Transverse colon (tissue), 4 donors: ENCODE measurements around the gene HNRNPA1. TPM values are rescaled to one million over a fixed set of nuclear protein-coding genes. Genes with fewer than 3 reads are reported as not detected.
"Not testable (repeated sequence)": the region's sequence is repeated elsewhere in the genome, so short reads cannot be mapped to it uniquely, and the experiment has no call there.

Source experiments
- DNase-seq: peaks from one replicate; pipeline ENCODE4 v3.0.0-alpha.2; 2019
- H3K27ac ChIP-seq, 4 donors: fragments of 200-600 bp; sonication (generic); 2 replicates each; pipeline ENCODE4 v1.5.1; 2016 to 2018; ENCODE audit warnings: inconsistent platforms in 4 of 4
- H3K27me3 ChIP-seq: fragments of 200-600 bp; sonication (generic); 2 replicates; pipeline ENCODE4 v1.5.1; 2017; ENCODE audit warnings: inconsistent platforms
- H3K36me3 ChIP-seq, 4 donors: fragments of 200-600 bp; sonication (generic); 2 replicates each; pipeline ENCODE4 v1.5.1; 2017 to 2019; ENCODE audit warnings: inconsistent platforms in 4 of 4
- H3K4me1 ChIP-seq, 4 donors: fragments of 200-600 bp; sonication (generic); 2 replicates each; pipeline ENCODE4 v1.5.1; 2017 to 2020; ENCODE audit warnings: inconsistent platforms in 4 of 4
- H3K4me3 ChIP-seq, 4 donors: fragments of 200-600 bp; sonication (generic); 1 replicate in 1 of 4; 2 replicates in 3 of 4; pipeline versions ENCODE4 v1.5.1 to v1.6.1; 2017 to 2019; ENCODE audit warnings: inconsistent platforms in 4 of 4
- H3K9me3 ChIP-seq, 2 donors: fragments of 200-600 bp; sonication (generic); 2 replicates each; pipeline ENCODE4 v1.5.1; 2017 to 2019; ENCODE audit warnings: inconsistent platforms in 2 of 2
- CTCF ChIP-seq, 5 experiments: fragments of 200-600 bp in 3 of 5; fragments of 450-650 bp in 2 of 5; sonication (generic) in 3 of 5; IDR thresholded peaks; 1 replicate in 2 of 5; 2 replicates in 3 of 5; pipeline ENCODE4 v1.5.1; 2016 to 2017; ENCODE audit warnings: antibody characterized with exemption in 5 of 5, inconsistent platforms in 3 of 5, mild to moderate bottlenecking in 2 of 5, moderate library complexity in 1 of 5
- EP300 ChIP-seq: sonication (generic); formaldehyde crosslinking; IDR thresholded peaks from one replicate; pipeline ENCODE4 v1.6.1; 2017; ENCODE audit warnings: antibody characterized with exemption, low read depth
- POLR2A ChIP-seq: fragments of 450-650 bp; IDR thresholded peaks from one replicate; pipeline ENCODE4 v1.6.1; 2016; ENCODE audit warnings: antibody characterized with exemption, mild to moderate bottlenecking, moderate library complexity
- POLR2AphosphoS5 ChIP-seq, 3 donors: sonication (generic); formaldehyde crosslinking; IDR thresholded peaks; one replicate each; pipeline ENCODE4 v1.6.1; 2016; ENCODE audit warnings: antibody characterized with exemption in 3 of 3
- WGBS, 2 donors: methylation state at CpG; one replicate each; pipeline ENCODE4 v1.1.5; 2018; ENCODE audit warnings: low coverage in 1 of 2; 5-methylcytosine and 5-hydroxymethylcytosine counted together
- in situ Hi-C, 4 donors: fragments of 200-750 bp; cut with MboI; loops; one replicate each; pipeline versions ENCODE4 v1.15.0 to v1.15.1; 2017; ENCODE audit warnings: low sequenced_read_pairs in 3 of 4, low pct_ligation_motif_present in 1 of 4, low pct_unique_long_range_greater_than_20kb in 1 of 4
- intact Hi-C: fragments of 100-400 bp; cut with DNase I; formaldehyde crosslinking; loops from one replicate; pipeline ENCODE4 v1.15.1; 2023; ENCODE audit warnings: low total_unique reads
- total RNA-seq, 4 donors: library from RNA; depleted of rRNA; stranded (reverse); fragments of >200 nt; gene quantifications; one replicate each; pipeline ENCODE4 v1.1.0, GENCODE V29; 2016

HNRNPA1 gene
- total RNA-seq, 4 donors from 2014 or later, result 104 to 747 (median 326) TPM

DNA sequence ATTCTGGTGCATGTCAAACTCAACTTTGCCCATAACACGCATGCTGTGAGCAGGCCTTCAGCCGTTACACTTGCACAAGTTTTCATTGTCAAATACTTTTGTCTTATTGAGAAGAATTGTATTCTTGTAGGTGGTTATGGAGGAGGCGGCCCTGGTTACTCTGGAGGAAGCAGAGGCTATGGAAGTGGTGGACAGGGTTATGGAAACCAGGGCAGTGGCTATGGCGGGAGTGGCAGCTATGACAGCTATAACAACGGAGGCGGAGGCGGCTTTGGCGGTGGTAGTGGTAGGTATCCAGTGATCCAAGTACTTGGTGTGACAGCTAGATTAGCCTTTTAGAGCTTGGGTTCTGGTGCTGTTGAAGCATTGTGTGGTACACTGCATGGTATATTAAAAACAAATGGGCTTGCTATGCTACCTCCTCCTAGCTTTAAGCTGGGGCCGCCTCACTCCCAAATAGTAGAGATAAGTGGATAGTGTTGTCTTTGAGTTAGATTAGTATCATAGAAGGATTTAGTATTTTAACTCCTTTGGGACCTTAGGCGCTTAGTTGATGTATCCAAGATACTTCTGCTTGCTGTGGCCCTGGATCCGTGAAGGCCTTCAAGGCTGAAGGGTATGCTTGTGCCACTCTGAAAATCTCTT is 2.5 kb downstream of the HNRNPA1 start:
- Histone ChIP-seq H3K36me3 (peaks cover 0 to 40% (median 20%) of the 10 kb centered on the region in 4 donors), H3K27ac (peak overlapping the region; percentile 45 to 95 (median 88)), H3K27me3 (no peaks in the 10 kb centered on the region), H3K4me1 (peaks cover 48 to 74% (median 69%) of the 10 kb centered on the region in 4 donors), H3K4me3 (peak overlapping the region in 2 of 4 donors; percentile 54 to 90), H3K9me3 (no peaks in the 10 kb centered on the region)
- intact Hi-C loops, result no loop called here
- in situ Hi-C loops, result no loop called here
- TF ChIP-seq CTCF (IDR thresholded peaks at IDR 0.05) (no peak), POLR2AphosphoS5 (IDR thresholded peaks at IDR 0.05) (no peak), POLR2A (no peak), EP300 (no peak)
- WGBS, 2 donors, result 29 to 36% methylated on average over 7 to 11 of the region's 11 CpGs
- peak; percentile 43 for DNase-seq

- Histone ChIP-seq H3K4me3 (peak overlapping the region in 2 of 4 donors; percentile 10 to 90), H3K4me1 (peaks cover 39 to 70% (median 67%) of the 10 kb centered on the region in 4 donors), H3K36me3 (peaks cover 0 to 40% (median 20%) of the 10 kb centered on the region in 4 donors), H3K27ac (peak overlapping the region in 3 of 4 donors; percentile 86 to 95 (median 91))
- 26 to 31% methylated on average over 1 to 2 of the region's 2 CpGs for WGBS, 2 donors
- DNase-seq, intact Hi-C loops, H3K27me3 ChIP-seq, H3K9me3 ChIP-seq, in situ Hi-C loops: not testable (repeated sequence)
Observed at GRCh38 chr12:54284070-54284780, 3.7 kb downstream of the HNRNPA1 start.

DNA sequence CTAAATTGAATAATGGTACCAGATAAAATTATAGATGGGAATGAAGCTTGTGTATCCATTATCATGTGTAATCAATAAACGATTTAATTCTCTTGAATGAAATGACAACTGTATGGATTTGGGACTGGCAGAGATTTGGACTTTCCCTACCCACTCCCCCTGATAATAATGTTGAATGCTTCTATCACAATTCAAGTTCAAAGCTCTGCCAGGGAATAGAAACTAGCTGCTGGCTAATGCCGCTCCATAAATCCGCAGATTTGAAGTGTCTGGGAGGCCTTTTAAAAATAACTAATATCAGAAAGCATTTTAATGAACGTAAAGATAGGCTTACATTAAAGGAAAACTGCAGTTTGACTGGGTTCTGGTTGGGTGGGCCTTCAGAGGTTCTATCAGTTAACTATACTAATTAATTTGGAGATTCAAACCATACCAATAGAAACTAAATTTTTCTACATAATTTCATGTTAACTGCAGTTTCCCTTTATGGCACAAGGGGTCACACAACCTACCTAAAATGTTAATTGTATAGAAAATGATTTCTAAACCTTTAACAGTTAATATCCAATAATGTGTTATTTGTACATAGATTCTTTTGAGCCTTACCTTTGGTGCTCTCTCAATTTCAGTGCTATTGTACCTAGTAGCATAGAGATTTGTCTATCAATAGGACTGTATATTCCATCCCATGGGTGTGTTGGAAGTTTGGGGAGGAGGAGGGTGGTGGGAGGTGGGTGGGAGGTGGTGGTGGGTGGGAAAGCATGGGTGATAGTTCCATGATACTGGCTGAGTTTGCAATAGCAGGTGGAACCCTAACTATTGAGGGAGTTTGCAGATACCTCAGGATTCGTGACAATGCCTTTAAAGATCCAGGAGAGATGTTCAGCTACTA is 4.9 kb downstream of the HNRNPA1 start:
- WGBS, 2 donors, result 36 to 49% methylated on average over 3 to 5 of the region's 5 CpGs
- TF ChIP-seq CTCF (IDR thresholded peaks at IDR 0.05), result peak in 3 of 5 experiments; percentile 8 to 31 (median 17)
- no peak for TF ChIP-seq POLR2AphosphoS5 (IDR thresholded peaks at IDR 0.05)
- H3K36me3 ChIP-seq, result peaks cover 0 to 40% (median 20%) of the 10 kb centered on the region in 4 donors
- DNase-seq, result no peak
- no peaks in the 10 kb centered on the region for H3K27me3 ChIP-seq
- H3K27ac ChIP-seq, result peak overlapping the region; percentile 55 to 69 (median 62)
- peak overlapping the region in 1 of 4 donors; percentile 10 for H3K4me3 ChIP-seq
- intact Hi-C loops, result no loop called here
- in situ Hi-C loops, result no loop called here
- peaks cover 39 to 70% (median 67%) of the 10 kb centered on the region in 4 donors for H3K4me1 ChIP-seq
- H3K9me3 ChIP-seq, result no peaks in the 10 kb centered on the region

- H3K27ac ChIP-seq, result peak overlapping the region; percentile 55 to 69 (median 62)
- WGBS, 2 donors, result 35 to 47% methylated on average over 7 to 12 of the region's 12 CpGs
Observed at GRCh38 chr12:54286042-54287030, 5.8 kb downstream of the HNRNPA1 start.

More at GRCh38 chr12:54286042-54287030, 5.8 kb downstream of the HNRNPA1 start:
- intact Hi-C loops, result no loop called here
- Histone ChIP-seq H3K27me3 (no peaks in the 10 kb centered on the region), H3K4me1 (peaks cover 39 to 69% (median 66%) of the 10 kb centered on the region in 4 donors), H3K9me3 (no peaks in the 10 kb centered on the region), H3K36me3 (peaks cover 0 to 40% (median 20%) of the 10 kb centered on the region in 4 donors), H3K4me3 (no peak overlapping the region)
- TF ChIP-seq POLR2A (peak; percentile 10), EP300 (no peak), POLR2AphosphoS5 (IDR thresholded peaks at IDR 0.05) (peak in 2 of 3 donors; percentile 7 to 19), CTCF (IDR thresholded peaks at IDR 0.05) (no peak)
- in situ Hi-C loops, result no loop called here
- no peak for DNase-seq
